Stimulated activated CD8-positive, alpha-beta memory T cell treated with anti-CD3 and anti-CD28 coated beads, Interleukin-7, amount 100 ng/mL, for 24 hours (primary cell): Measurements from ENCODE around the gene GALK2.

Experiments used
- DNase-seq: peaks from one replicate; pipeline ENCODE4 v3.0.0-alpha.2; 2020; ENCODE audit warnings: low read depth

GALK2 gene

DNA sequence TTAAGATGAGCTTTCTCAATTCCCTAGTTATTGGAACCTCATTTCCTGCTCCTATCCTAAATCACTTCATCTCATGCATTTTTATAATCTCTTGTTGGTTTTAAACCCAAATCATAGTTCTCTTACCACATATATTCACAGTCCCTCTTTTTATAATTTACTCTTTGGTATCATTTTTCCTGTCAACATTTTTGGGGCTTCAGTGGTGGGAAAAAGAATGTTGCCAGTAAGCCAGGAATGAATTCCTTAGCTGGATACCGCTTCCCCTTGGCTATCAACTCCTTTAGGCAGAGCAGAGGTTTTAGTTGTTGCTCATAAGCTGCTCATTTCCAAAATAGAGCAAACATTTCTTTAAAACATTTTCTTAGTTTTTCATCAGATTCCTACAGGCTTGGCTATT lies 112.3 kb downstream of the GALK2 start:
- no peak for DNase-seq

DNA sequence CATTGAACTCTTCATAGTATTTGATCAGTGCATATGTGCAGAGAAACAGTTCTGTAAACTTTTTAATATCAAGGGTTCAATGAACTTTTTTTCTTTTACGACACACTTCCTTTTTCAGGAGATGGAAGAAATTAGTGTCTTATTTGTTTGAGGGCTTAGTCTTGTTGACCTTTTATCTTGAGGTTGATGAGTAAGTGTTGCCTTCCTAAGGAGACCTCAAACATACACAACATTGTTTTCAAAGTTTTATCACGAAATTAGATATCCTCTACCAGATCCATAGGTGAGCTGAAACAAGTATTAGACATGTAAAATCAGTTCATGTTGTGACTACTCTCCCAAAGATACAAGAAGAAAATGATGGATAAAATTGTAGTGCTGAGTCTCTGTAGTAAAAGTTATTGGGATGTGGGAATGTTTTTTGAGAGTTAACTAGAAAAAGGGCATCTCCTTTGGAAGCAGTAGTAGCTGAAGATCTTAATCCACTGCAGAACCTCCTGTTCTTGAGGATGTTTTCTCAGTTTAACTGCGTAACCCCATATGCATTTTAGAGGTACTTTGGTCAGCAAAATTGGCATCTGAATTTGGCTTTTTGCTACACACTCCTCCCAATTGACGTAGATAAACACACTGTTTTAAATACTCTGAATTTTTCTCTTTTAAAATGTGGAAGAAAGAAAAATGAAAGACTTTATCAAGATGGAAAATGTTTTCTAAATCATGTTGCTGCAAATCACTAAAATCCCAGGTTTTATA lies 116.8 kb downstream of the GALK2 start:
- no peak for DNase-seq

DNA sequence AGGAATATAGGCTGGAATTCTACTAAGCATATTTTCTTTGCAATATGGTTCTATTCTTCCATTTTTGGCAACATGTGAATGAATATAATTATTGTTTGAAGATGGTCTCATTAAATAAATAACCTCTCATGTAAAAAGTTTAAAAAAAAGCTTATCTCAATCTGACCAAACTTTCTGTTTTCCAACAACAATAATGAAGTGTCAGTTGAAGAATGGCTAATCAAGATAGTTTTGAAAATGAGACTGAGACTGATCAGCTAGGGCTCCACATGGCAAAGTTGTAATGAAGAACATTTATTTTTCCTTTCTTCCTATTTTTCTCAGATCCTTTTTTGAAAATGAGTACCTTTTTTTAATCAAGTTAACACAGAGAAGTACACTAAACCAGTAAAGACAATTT lies 117.4 kb downstream of the GALK2 start:
- no peak for DNase-seq

DNA sequence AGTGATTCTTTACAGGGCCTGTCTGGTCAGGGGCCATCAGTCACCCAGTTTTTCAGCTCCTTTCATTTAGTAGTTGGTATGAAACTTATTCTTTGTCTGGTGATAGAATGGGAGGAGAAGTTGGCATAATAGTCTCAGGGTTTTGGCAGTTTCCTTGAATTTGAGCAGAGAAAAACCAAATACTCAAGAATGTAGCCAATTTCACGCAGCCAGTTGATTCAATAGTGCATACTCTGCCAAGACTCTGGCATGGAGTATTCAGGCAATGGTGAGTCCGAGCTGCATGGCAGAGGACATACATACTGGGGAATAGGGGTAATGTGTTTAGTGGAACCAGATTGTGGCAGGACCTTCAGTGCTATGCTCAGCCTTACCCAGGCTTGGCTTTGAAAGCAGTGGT lies 118.3 kb downstream of the GALK2 start:
- DNase-seq: no peak

DNA sequence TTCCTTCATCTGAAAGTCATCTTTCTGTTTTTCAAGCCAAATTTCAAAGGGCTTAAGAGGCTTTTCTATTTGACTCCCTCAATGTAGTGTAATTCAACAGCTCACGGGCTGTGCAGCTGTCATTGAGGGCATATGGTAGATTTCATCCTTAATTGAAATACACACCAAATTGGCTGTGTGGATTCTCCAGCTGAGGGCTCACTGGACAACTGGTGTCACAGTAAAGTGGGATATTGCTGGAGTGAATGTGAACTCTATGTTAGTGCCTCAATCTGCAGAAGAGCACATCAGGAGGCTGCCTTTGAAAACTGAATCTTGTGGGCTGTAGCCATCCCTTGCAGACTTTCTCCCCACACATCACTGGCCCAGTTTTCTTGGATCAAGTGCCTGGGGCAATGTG lies 120.1 kb downstream of the GALK2 start:
- DNase-seq: no peak

DNA sequence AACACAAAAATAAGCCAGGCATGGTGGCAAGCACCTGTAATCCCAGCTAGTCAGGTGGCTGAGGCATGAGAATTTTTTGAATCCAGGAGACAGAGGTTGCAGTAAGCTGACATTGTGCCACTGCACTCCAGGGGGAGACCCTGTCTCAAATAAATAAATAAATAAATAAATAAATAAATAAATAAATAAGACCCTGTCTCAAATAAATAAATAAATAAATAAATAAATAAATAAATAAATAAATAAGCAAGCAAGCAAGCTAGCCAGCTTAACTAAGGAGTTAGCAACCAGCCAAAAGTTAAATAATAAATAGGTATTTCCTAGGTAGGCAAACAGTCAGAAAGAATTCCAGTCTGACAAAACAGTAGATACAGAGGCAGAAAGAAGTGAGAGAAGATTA lies 123.9 kb downstream of the GALK2 start:
- no peak for DNase-seq

DNA sequence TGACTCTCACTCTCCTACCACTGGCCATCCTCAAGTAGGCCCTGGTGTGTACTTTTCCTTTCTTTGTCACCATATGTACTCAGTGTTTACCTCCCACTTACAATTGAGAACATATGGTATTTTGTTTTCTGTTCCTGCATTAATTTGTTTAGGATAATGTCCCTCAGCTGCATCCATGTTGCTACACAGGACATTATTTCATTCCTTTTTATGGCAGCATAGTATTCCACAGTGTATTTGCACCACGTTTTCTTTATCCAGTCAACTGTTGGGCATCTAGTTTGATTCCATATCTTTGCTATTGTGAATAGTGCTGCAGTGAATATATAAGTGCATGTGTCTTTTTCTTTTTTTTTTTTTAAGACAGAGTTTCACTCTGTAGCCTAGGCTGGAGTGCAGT lies 126.2 kb downstream of the GALK2 start:
- DNase-seq: no peak

DNA sequence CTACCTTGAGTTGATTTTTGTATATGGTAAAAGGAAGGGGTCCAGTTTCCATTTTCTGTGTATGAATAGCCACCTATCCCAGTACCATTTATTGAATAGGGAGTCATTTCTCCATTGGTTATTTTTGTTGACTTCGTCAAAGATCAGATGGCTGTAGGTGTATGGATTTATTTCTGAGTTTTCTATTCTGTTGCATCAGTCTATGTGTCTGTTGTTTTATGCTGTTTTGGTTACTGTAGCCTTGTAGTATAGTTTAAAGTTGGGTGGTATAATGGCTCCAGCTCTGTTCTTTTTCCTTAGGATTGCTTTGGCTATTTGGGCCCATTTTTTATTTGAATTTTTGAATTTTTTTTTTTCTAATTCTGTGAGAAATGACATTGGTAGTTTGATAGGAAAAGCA lies 127.5 kb downstream of the GALK2 start:
- no peak for DNase-seq

DNA sequence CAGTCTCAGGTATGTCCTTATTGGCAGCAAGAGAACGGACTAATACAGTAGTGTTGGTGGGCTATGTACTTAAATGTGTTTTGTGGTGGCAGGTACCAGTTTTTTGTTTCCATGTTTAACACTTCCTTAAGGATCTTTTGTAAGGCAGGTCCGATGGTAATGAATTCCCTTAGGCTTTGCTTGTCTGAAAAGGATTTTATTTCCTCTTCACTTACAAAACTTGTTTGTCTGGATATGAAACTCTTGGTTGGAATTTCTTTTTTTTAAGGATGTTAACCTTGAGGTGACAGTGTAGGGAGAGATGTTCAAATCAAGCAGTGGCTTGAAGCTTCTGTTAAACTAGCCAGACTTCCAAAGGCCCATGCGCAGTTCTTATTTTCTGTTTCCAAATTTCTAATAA lies 130.8 kb downstream of the GALK2 start:
- no peak for DNase-seq

DNA sequence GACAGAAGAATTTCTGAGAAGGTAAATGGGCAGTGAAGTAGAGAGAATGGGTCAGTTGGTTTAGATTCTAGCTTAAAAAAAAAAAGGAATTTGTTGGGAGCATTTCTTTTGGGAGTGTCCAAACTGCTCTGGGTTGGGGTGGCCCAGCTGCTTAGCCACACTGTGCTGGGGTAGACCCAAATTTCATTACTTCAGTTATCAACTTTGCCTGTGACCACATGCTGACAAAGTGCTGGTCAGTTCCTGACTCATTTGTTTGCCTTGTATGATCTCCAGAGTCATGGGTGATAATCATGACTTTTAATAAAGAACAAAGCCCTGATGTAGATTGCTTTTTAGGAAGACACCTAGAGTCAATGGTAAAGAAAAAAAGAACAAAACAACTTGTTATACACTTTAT lies 131.5 kb downstream of the GALK2 start:
- no peak for DNase-seq

DNA sequence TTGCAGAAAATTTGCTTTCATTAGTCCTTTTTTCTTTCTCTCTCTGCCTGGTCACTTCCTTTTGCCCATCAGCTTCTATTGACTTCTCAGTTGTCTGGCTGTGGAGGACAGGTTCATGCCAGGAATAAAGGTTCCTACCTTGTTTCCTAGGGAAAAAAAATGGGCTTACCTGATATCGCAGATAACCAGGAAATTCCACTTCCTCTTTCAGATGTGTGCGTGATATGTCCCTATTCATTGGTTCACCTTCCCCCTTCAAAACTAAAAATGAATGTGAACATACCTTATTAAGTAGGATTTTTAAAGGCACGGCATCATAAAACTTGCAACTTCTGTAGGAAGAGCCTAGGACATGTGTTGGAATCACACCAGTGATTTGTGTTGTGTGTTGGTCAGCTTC lies 133.0 kb downstream of the GALK2 start:
- no peak for DNase-seq

DNA sequence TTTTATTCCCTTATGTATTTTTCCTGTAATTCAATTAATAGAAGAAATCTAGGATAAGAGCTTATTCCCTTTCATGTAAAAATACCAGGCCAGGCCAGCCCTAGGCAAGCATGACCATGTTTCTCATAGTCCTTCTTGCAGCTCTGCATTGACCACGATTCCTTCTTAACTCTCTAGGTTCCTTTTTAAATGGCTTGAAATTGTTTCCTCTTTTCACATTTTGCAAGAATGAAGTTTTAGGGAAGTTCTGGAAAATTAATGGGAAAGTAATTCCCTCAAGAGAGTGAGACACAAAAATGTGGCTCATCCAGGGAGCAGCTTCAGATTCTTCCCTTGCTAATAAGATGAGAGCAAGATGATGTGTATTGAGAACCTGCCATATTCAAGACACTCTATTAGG lies 136.5 kb downstream of the GALK2 start:
- no peak for DNase-seq

DNA sequence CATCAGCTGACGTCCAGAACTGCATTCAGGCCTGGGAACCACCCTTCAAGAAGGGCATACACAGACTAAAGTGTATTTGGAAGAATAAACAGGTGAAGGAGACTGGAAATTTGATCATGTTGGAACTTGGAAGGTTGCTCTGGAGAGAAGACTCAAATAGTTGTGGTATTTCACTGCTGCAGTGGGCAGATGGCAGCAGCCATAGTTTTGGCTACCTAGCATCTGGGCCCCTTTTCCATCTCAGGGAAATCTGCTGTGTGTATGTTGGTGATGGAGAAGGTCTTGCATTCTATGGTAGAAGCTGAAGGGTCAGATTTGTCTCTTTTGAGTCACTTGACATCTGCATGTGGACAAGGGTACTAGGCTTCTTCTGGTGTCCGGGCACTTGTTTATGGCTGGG lies 138.6 kb downstream of the GALK2 start:
- DNase-seq: no peak

DNA sequence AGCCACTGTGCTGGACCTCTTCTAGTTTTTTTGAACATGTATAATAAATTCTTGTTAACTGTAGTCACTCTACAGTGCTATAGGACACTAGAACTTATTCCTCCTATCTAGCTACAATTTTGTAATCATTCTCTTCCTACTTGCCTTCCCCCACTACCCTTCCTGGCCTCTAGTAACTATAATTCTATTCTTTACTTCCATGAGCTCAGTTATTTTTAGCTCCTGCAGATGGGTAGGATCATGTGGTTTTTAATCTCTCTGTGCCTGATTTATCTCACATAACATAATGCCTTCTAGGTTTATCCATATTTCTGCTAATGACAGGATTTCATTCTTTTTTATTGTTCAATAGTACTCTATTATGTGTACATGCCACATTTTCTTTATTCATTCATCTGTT lies 139.8 kb downstream of the GALK2 start:
- DNase-seq: no peak

DNA sequence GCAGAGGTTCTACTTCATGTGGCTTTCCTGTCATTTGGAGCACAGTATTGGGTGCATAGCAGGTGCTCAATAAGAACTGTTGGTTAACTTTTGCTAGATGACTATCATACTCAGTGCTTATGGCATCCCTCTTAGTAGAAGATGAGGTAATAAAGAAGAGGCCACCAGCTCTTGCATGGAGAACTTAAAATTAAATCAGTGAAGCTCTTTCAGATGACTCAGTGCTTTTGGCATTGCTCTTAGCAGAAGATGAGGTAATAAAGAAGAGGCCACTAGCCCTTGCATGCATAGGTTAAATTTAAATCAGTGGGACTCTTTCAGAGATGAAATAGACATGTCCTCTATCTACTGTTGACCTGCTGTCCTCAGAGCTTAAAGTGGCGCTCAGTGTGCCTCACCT lies 143.6 kb downstream of the GALK2 start:
- DNase-seq: no peak

DNA sequence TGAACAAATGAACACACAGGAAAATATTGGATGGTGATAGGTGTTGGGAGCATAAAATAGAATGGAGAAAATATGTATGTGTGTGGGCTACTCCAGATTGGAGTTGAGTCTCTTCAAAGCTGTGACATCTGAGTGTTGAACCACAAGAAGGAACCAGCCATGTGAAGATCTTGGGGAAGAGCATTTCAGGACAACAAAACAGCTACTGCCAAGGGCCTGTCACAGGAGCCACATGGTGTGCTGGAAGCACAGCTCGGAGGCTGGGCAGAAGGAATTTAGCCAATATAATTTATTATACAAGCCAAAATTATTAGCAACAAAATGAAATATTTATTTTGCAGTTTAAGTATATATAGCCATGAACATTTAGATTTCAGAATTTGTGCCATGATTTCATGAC lies 144.7 kb downstream of the GALK2 start:
- DNase-seq: no peak

DNA sequence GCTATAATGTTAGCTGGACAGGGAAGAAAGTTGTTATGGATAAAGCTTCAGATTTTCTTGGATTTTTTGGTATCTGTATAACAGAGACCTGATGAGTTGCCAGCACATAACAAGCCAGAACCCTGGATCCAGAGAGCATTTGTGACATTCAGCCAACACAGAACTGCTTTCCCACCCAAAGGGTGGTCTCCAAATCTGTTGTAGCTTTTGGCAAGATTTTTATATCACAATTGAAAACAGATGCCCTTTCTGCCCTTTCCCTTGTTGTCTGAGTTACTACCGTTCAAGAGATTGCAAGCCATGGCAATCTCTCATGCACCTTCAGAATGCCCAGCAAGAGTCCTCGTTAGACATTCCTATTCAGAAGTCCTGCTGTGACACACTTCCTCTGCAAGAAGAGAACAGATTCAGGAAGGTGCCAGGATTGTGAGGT lies 145.4 kb downstream of the GALK2 start:
- no peak for DNase-seq

DNA sequence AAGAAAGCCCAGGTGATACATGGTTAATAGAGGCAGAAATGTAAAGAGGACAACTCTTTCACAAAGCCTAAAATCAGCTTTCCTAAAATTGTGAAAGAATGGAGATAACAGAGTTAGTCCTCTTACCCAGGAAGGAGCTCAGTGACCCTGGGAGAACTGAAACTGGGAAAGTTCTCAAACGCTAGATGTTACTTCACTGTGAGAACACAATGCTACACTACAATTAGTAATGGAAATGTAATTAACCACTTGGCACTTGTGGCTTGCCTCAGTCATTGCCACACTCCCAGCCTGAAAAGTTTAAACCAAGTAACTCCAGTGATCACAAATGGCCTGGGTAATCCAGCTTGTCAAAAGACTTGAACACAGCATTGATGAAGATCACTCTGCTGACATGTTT lies 150.3 kb downstream of the GALK2 start:
- no peak for DNase-seq

DNA sequence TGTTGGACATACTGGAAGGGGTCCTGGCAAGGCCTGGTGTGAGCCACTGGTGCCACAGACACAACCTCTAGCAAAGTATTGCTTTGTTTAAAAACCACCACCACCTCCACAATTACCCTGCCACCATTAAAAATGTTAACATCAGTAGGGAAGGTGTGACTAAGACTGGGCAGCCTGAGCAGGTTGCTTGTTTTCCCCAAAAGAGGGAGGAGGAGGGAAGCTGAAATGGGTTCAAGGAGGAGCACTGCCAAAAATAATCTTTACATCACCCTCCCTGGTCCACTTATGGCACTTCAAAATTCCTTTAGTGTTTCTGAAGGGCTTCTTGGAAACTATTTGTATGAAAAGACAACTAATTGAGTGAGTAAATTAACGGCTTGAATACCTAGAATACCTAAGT lies 153.2 kb downstream of the GALK2 start:
- DNase-seq: no peak

DNA sequence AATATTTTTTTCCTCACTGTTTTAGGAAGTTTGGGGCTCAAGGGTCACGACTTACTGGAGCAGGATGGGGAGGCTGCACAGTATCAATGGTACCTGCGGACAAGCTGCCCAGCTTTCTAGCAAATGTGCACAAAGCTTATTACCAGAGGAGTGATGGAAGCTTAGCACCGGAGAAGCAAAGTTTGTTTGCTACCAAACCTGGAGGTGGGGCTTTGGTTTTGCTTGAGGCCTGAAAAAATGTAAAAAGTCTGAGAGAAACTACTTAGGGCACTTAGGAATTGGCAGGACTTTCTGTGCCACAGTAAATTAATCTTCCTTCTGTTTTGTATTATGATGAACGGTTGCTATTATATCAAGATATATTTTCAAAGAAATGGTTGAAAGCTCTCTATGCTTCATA lies 157.9 kb downstream of the GALK2 start:
- no peak for DNase-seq

DNA sequence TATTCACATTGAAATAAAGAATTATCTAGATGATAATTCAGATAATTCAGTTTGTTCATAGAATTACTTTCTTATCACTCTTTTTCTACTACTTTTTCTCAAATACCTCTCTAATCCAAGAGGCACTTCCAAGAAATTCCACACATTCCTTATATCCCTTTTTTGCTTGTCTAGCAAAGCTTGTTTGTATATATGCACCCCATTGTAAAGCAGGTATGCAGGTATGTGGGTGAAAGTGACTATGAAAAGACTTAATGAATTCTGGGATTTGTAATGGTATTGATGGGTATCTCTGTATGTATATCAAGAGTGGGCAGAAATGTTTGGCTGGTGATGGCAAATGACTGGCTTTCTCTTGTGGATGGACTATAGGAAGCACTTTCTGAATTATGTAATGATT lies 158.9 kb downstream of the GALK2 start:
- DNase-seq: no peak

DNA sequence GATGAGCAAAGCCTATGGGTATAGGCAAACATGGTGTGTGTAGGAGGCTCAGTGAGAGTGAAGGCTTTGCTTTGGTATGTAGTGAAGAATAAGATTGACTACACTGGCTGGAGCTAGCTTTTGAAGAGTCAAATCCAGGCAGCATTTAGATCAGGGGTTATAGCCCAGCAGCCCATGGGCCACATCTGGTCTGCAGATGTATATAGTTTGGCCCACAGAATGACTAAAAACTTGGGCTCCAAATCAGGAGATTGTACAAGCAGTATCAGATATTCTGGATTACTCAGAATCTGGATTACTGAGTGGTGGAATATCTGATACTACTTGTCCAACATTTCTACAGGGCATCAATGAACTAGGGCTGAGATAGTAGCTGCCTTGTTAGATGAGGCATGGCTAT lies 160.1 kb downstream of the GALK2 start:
- no peak for DNase-seq

DNA sequence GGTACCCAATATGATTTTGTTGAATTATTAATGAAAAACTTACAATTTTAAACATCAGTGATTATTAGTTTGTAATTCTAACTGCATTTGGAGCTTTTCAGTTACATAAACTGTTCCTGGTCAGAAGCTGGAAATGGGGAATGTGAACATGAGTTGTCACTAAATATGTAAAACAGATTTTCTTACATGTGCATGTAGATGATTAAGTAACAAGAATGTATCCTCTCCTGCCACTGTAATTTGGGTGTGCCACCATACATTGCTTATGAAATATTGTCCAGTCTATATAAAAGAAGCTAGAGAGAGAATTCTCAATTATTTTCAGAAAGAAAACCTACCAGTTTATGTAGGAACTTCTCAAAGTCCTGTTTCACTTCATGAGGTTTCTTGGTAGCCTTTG lies 161.4 kb downstream of the GALK2 start:
- DNase-seq: no peak

DNA sequence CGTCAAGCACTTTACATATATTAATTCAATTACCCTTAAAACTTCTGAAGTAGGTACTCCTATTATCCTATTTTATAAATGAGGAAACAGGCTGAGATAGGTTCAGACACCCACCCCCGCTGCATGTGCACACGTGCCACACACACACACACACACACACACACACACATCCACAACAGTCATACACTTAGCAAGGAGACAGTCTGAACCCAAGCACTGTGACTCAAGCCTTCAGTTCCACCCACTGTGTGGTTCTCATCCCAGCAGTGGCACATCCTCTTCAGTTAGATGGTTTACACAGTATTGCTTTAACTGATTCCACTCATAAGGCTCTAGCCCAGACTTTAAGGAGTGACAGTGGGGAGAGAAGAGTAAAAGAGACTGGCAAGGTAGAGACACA lies 161.9 kb downstream of the GALK2 start:
- DNase-seq: no peak

DNA sequence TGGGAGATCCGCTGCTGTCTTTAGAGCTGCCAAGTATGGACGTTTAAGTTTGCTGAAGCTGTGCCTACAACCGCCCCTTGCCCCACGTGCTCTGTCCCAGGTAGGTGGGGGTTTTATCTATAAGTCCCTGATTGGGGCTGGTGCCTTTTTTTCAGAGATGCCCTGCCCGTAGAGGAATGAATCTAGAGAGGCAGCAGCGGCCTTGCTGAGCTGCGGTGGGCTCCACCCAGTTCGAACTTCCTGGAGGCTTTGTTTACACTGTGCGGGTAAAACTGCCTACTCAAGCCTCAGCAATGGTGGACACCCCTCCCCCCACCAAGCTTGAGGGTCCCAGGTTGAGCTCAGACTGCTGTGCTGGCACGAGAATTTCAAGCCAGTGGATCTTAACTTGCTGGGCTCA lies 169.6 kb downstream of the GALK2 start:
- DNase-seq: no peak
